CD4-positive, alpha-beta T cell treated with Interleukin-21 for 1 hour (primary cell): ENCODE data around the gene ZFP69B.

Experiments
- DNase-seq: peaks from one replicate; pipeline ENCODE4 v3.0.0-alpha.2; 2020

The ZFP69B gene

GRCh38 chr1:40449684-40450494 is at the start of gene ZFP69B:
TSS of gene ZFP69B (plus strand) at chr1:40450476. CDS start at chr1:40450962, 486 bp downstream.
- DNase-seq, result peak; percentile 88

DNA sequence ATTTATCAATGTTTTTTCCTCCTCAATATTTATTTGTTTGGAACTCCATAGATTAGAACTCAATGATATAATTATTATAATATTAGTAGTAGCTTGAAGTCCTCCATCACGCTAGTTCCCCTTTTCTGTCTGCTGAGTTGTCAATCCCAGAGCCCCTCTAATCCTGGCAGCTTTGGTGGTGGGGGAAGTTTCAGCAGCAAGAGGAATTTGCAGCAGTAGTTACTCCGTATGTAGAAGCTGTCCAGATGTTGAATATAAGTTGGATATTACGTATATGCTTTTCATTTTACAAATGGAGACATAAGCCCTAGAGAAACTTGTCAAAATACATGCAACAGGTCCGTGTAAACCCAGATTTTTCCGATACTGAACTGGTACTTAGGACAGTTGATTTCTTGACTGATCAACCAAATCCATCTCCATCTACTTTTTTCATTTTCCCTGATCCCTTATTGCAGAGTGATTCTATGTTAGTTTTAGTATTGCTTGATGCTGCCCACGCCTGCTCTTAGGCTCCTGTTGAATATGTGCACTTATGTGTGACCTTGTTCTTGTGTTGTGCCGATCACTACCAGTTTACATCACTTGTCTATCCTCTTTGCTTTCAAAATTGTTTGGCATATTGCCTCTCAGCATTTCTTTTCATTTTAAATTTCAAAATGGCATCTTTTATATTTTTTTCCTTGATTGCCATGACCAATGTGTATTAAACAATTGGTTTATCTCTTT is 48.6 kb upstream of the ZFP69B start:
- DNase-seq, result no peak

DNA sequence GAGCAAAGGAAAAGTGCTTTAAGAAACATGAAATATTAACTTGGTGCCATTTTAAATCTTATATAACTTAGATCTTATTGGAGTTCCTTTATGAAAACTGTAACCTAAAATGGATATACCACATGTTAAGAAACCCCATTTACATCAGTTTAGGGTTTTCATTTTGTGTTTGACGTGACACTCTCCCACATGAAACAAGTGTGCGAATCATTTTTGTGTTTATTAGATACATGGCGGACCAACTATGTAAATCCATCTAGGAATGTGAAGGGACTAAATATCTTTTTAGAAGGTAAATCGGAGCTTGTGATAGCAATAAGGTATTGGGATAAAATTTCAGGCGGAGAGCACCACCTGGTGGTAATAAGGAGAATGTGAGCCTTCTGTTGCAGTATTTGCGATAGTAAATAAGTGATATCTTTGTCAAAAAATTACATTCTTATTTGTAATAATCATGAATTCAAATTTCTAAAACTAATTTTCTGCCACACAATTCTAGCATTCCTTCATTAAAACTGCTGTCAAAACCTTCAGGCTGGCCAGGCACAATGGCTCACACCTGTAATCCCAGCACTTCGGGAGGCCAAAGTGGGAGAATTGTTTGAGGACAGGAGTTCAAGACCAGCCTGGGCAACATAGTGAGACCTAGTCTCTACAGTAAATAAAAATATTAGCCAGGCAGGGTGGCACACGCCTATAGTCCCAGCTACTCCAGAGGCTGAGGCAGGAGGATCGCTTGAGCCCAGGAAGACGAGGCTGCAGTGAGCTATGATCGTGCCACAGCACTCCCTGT is 45.4 kb upstream of the ZFP69B start:
- DNase-seq, result peak; percentile 73

GRCh38 chr1:40405812-40406211 is 44.5 kb upstream of the ZFP69B start:
- no peak for DNase-seq

DNA sequence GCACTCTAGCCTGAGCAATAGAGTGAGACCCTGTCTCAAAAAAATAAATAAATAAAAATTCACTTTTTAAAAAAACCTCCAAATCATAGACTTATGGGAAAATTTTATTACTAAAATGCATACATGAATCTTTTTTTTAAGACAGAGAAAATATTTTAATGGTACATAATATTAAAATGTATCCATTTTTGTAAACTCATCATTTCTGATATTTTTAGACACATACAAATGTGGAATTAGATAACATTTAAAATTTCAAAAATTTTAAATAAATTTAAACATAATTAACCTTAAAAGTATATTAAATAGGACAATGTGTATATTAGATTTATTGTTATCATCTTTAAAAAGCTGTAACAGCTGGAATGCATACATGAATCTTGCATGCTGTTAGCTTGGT is 42.8 kb upstream of the ZFP69B start:
- no peak for DNase-seq

DNA sequence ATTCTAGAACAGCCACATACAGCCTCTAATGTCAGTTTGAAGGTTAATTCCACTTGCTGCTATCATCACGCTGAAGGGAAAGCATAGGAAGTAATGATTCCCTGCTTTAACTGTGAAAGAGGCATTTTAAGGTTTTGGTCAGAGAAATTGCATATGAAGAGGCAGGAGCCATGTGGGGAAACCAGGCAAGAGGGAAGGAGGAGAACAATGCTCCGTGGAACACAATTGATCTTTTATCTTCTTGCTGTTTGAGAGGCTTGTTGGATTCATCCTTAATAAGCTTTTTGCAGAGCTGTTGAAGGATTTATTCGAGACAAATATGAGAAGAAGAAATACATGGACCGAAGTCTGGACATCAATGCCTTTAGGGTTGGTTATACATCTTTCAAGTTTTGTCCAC is 40.8 kb upstream of the ZFP69B start:
- no peak for DNase-seq

- no peak for DNase-seq
Observed at GRCh38 chr1:40411294-40411693, 39.0 kb upstream of the ZFP69B start.

DNA sequence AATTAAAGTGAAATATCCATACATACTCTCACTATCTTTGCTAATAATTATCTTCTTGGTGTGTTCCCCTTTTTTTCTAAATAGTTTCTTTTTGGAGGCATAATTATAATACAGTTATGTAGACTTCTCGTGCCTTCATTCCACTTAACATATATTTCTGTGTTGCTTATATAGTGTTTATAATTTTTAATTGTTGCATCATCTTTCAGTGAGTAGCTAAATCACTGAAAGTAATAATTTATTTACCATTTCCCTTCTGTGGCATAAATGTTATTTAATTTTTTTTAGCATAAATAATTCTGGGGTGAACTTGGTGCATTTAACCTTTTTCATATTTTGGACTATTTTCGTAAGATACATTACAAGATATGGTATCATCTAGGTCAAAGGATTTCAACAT is 38.4 kb upstream of the ZFP69B start:
- DNase-seq, result no peak

GRCh38 chr1:40413527-40414252 is 36.6 kb upstream of the ZFP69B start:
- DNase-seq, result no peak

DNA sequence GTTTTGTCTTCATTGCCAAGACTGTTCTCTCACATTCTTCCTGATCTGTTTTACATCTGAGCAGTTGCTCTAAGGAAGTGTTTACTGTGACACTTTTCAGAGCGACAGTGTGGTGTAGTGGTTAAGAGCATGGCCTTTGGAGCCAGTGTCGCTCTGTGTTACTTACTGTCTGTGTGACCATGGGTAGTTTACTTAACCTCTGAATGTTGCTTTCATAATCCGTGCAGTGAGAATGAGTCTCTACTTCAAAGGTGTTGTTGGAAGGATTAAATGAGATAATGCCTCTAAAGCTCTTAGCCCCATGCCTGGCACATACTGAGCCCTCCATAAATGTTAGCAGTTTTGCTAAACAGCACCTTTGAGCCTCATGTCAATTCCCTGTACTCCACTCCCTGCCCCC is 35.9 kb upstream of the ZFP69B start:
- no peak for DNase-seq

DNA sequence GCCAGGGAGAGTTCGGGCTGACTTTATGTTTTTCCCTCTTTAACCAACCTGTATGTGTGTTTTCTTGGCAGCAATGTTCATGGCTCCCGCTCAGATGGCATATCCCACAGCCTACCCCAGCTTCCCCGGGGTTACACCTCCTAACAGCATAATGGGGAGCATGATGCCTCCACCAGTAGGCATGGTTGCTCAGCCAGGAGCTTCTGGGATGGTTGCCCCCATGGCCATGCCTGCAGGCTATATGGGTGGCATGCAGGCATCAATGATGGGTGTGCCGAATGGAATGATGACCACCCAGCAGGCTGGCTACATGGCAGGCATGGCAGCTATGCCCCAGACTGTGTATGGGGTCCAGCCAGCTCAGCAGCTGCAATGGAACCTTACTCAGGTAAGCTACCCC is 33.6 kb upstream of the ZFP69B start:
- DNase-seq, result no peak

GRCh38 chr1:40421431-40422384 is 28.6 kb upstream of the ZFP69B start:
- DNase-seq, result no peak

DNA sequence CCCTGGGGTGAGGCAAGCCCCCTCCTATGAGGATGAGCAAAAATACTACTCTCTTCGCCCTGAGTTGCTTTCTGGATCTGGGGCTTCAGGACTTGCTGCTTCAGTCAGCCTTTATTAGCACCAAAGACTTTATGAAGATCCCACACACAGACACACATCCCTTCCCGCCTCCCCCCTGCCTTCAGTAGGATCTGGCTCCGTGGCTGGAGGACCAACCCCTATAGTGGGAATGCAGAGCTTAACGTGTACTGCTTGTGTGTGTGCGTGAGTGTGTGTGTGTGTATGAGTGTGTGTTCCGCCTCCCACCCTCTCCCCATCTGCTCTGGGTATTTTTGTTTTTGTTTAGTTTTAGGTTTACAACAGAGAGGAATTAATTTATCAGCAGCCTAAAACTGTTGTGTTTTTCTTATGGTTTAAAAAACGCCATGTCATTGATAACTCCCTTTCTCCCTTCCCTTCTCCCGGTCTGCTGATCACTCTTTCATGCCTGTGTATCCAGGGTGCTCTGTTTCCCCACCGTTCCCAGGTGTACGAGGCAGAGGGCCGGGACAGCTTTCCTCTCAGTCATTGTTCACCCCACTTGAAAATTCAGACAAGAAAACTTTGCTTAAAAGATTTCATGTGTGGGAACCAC is 27.5 kb upstream of the ZFP69B start:
- DNase-seq, result no peak

GRCh38 chr1:40423264-40423642 is 27.0 kb upstream of the ZFP69B start:
- no peak for DNase-seq

DNA sequence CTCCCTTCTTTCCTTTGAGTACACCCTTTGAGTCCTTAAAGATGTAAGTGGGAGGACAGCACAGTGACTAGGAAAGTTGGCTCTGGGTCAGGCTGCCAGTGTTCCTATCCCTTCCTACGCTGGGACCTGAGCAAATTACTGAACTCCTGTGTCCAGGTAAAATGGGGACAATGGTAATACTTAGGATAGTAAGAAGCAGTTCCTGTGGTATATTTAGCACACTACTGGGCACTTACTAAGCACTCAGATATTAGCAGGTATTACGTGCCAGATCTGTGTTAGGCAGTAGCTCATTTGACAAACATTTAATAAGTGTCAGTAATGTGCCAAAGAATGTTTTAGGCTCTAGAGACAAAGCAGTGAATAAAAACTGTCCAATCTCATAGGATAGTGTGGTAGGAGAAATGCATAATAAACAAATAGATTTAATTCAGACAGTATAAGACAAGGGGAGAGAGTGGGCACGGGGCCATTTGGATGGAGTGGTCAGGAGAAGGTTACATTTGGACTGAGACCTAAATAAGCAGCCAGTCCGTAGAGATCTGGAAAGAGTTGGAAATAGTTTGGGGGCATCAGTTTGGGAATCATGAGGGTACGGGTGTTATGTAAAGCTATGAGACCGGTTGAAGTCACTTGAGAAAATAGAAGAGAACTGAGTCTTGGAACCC is 26.2 kb upstream of the ZFP69B start:
- DNase-seq, result no peak

- DNase-seq, result no peak
Observed at GRCh38 chr1:40425198-40425597, 25.1 kb upstream of the ZFP69B start.

DNA sequence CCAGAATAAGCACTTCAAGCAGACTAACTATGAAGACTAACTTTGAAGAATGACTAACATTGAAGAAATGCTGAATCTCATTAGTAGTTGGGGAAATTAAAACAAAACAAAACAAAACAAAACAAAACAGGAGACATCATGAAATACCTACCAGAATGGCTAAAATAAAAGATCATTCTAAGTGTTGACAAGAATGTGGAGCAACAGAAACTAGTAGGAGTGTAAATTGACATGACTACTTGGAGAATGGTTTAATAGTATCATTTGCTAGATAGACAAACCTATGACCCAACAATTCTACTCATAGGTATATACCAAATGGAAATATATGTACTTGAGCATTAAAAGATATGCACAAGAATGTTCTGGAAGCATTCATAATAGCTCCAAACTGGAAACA is 18.9 kb upstream of the ZFP69B start:
- DNase-seq, result no peak

- no peak for DNase-seq
Observed at GRCh38 chr1:40432644-40433390, 17.5 kb upstream of the ZFP69B start.

- no peak for DNase-seq
Observed at GRCh38 chr1:40435471-40435870, 14.8 kb upstream of the ZFP69B start.

DNA sequence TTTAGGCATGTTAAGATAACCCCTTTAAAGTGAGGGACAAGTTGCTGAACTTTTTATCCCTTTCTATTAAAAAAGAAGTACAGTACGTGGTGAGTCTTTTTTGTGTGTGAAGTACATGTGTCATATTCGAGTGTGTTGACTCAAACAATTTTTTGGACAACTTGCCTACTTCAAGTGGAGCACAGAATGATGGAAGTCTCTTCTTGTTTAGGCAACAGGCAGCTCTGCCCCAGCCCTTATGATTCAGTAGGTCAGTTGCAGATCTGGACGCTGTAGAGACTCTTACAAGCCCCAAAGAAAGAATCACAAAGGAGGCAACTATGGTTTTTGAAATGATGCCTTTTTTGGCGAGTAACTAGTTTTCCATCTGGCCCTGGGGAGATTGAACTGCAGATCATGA is 14.4 kb upstream of the ZFP69B start:
- DNase-seq, result no peak
